IPS DF 19.7 (cell line): ENCODE results near the gene CACNG3.
A peak's percentile ranks its signal among the peaks of the same experiment; 100 is the strongest.
"Not testable (repeated sequence)": the region's sequence is repeated elsewhere in the genome, so short reads cannot be mapped to it uniquely, and the experiment has no call there.

Experiments
- DNase-seq: peaks from one replicate; pipeline ENCODE4 v3.0.0-alpha.2; 2013; ENCODE audit warnings: low read depth, low spot score

Gene CACNG3

DNA sequence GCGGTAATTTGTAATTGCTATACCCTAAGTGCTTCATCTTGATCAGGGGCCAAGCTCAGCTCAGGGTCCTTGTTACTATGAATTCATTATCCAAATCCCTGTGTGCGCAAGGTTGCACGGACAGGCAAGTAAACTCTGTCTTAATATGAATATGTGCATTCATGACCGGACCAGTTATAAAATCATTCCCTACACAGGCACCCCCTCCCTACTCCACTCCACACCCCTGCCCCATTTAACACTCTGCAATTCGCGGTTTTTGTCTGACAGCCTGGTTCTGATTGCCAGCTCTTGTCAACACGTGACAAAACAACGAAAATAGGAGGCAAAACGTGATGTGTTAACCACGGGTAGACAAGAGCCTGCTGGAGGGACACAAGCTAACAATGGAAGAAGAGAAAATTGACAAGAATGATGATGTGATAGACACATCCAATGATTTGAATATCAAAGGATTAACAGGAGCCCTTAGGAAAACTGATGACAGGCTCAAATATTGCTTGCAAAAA lies 76.5 kb downstream of the CACNG3 start:
- DNase-seq: no peak

DNA sequence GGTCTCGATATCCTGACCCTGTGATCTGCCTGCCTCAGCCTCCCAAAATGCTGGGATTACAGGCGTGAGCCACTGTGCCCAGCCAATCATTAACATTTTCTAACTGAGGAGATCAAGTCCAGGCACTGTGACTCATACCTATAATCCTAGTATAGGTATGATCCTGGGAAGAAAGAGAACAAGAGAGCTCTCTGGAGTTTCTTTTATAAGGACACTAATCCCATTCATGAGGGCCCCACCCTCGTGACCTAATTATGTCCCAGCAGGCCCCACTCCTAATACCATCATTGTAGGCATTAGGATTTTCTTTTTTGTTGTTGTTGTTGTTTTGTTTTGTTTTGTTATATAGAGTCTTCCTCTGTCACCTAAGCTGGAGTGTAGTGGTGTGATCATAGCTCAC lies 80.4 kb downstream of the CACNG3 start:
- no peak for DNase-seq

DNA sequence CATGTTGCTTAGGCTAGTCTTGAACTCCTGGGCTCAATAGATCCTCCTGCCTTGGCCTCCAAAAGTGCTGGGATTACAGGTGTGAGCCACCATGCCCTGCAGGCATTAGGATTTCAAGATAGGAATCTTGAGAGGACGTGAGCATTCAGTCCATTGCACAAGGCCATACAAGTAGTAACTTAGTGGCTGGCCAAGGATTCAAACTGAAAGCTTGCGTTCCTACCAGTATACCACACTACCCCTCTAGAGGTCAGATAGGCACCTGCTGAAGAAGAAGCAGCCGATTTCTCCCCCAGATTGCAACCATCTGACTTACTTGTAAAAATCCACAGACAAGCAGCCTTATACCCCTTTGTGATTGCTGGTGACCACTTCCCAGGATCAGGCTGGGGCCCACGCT lies 80.9 kb downstream of the CACNG3 start:
- DNase-seq: no peak

DNA sequence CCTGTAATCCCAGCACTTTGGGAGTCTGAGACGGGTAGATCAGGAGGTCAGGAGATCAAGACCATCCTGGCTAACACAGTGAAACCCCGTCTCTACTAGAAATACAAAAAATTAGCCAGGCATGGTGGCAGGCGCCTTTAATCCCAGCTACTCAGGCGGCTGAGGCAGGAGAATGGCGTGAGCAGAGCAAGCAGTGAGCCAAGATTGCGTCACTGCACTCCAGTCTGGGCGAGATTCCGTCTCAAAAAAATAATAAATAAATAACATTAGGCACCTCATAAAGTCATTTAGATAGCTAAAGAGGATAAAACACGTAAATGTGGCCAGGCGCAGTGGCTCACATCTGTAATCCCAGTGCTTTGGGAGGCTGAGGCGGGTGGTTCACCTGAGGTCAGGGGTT lies 87.7 kb downstream of the CACNG3 start:
- DNase-seq: not testable (repeated sequence)

DNA sequence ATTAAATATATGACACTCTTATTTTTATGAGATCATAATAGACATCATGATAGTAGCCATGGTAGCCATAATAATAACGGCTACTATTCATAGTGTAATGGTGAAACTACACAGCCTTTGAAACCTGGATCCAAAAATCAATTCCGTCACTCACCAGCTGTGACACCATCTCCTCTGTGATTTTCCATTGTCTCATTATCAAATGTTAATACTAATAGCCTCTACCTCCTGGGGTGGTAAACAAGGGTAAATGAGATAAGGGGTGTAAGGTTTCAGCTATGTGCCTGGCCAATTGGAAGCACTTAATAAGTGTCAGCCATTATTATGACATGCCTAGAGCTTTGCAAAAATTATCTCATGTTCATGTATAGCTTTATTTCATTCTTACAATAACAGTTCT lies 88.6 kb downstream of the CACNG3 start:
- DNase-seq: no peak

DNA sequence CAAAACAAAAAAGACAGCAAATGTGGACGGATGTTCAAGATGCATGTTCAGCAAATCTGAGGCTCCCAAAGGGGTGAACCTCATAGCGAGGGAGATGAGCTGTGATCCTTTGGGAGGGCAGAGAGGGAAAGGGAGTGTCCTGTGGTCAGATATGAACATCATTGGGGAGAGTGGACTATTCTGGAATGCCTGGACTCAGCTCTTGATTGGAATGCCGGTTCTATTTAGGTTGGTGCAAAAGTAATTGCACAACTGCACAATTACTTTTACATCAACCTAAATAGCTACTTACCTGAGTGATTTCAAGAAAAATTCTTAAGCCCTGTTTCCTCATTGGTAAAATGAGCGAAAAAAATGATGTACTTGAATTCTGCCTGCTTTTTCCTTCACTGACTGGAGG lies 89.6 kb downstream of the CACNG3 start:
- DNase-seq: no peak

DNA sequence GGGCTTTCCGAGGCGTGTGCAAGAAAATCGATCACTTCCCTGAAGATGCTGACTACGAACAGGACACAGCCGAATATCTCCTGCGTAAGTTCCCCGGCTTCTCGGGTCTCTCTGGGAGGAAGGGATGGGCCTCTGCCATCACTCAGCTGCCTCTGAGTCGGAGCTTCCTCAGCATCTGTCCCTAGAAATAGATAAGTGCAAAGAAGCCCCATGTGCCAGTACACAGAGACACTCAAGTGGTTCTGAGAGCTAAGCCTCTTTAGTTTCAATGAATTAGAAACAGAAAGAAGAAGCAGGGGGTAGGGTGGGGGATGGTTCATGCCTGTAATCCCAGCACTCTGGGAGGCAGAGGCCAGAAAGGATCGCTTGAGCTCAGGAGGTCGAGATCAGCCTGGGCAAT lies 90.6 kb downstream of the CACNG3 start:
- peak; percentile 23 for DNase-seq

DNA sequence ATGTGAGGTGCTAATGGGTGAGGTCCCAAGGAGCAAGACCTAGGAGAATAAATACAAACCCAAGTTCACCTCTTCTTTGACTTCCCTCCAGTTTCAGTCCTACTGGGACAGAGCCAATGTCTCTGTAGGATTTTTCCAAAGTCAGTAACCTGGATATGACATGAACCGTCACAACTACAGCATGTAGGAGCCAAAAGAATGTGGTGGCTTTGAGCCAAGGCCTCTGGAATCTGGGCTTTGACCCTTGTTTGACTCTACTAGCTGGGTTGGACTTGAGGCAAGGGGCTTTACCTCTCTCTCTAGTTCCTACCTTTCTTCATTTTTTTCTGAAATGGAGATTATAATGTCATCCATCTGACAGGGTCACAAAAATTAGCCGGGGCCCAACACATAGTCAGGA lies 91.4 kb downstream of the CACNG3 start:
- DNase-seq: no peak

DNA sequence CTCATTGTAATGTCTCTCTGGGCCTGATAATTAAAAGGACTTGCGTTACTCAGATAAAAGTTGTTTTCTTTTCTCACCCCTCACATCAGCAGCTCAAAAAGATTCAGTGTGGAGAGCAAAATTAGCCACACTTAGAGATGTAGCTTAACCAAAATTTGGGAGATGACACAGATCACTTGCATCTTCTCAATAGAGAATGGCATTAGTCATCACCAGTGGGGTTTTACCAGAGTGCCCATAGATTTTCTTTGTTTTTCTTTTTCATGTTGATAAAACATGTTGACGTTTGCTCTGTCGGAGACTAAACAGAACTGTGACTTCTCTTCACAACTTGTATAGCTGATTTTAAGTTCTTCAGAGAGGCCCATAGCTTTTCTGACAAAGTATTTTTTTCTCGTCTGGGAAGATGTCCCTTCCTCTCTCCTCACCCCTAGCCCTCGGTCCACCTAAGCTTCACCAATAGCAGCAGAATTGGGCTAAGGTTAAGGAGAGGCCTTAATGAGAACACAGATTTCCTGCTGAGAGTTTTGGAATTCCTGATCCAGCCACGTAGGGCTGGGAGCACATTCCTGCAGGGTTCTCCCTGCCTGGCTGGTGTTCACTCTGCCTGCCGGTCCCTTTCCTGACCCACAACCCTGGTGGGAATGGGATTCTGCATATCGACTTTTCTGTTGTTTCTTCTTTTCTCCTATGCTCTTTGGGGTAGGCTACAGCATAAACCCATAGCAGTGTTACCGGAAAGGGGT lies 92.6 kb downstream of the CACNG3 start:
- peak; percentile 47 for DNase-seq

DNA sequence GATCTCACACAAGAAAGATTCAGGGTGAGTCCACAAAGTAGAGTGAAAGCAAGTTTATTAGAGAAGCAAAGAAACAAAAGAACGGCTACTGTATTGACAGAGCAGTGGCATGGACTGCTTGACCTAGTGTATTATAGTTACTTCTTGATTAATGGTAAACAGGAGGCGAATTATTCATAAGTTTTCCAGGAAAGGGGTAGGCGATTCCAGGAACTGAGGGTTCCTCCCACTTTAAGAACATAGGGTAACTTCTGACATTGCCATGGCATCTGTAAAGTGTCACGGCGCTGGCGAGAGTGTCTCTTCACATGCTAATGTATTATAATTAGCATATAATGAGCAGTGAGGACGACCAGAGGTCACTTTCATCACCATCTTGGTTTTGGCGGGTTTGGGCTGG lies 93.2 kb downstream of the CACNG3 start:
- DNase-seq: no peak

DNA sequence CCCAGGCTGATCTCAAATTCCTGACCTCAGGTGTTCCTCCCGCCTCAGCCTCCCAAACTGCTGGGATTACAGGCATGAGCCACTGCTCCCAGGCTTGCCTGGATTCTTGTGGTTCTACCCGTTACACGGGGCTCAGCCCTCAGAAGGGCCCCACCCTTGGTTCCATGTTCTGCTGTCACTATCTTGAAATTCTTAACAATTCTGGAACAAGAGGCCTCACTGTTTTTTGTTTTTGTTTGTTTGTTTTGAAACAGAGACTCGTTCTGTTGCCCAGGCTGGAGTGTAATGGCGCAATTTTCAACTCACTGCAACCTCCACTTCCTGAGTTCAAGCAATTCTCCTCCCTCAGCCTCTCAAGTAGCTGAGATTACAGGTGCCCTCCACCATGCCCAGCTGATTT lies 96.6 kb downstream of the CACNG3 start:
- no peak for DNase-seq

DNA sequence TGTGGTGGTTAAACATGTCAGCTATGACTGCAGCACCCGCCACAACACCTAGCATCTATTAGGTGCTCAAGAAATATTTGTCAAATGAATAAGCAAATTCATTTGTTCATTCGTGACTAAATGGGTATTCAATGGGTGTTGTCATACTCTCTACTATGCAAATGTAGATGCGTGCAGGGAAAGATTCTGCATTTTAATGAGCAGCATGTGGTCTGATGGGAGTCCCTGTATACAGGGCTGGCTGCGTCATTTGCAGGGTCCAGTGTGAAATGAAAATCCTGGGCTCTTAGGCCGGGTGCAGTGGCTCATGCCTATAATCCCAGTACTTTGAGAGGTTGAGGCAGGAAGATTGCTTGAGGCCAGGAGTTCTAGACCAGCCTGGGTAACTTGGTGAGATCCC lies 97.5 kb downstream of the CACNG3 start:
- DNase-seq: no peak

DNA sequence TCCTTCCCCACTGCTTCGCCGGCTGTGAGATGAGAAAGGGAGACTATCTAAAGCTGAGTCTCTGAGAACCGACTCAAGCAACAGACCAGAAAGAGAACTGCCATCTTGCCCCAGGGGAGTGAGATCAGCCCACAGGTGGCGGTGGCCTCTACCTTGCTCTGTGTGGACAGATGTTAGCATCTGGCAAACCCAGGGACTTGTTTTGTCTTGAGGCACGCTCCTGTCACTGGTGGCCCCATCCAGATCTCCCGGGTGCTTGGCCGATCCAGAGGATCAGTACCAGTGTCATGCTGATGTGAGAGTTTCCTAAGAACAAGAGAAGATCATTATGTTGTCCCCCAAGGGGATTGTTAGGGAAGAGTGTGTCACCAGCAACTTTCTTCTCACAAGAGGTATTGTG lies 101.4 kb downstream of the CACNG3 start:
- no peak for DNase-seq

DNA sequence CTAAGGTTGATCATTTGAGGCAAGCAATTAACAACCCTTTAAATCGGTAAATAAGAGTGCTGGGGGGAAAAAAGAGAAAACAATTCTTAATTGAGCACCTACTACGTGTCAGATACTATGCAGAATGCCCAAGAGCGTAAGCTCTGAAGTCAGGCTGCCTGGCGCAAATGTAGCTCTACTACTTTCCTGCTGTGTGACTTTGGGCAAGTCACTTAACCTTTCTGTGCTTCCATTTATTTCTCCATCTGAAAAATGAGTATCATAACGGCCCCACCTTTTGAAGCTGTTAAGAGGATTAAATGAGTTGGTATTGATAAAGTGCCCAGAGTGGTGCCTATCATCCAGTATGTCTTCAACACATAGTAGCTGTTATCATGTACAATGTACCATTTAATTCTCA lies 102.0 kb downstream of the CACNG3 start:
- DNase-seq: no peak

DNA sequence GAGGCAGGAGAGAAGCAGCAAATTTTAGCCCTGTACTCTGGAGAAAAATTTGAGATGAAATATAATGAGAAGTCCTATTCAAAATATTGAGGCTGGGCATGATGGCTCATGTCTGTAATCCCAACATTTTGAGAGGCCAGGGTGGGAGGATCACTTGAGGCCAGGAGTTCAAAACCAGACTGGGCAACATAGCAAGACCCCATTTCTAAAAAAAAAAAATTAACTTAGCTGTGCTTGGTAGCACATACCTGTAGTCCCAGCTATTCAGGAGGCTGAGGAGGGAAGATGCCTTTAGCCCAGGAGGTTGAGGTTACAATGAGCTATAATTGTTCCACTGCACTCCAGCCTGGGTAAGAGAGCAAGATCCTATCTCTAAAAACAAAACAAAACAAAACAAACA lies 103.4 kb downstream of the CACNG3 start:
- no peak for DNase-seq

DNA sequence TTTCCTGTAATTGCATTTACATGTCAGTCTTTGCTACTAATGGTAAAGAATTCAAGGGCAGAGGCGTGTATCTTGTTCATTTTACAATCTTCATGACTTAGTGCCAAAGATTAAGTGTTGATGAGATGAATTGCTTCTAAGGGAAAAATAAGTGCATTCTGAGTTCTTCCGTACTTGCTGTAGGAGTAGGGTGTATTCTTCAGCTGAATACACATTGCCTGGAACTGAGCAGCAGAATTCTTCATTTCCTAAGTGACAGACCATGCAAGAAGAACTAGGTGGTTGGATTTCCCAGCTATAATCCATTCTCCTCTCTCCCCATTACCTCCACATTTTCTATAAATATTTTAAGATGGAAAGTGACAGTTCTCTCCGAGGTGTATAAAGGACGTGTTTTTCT lies 104.8 kb downstream of the CACNG3 start:
- DNase-seq: no peak

DNA sequence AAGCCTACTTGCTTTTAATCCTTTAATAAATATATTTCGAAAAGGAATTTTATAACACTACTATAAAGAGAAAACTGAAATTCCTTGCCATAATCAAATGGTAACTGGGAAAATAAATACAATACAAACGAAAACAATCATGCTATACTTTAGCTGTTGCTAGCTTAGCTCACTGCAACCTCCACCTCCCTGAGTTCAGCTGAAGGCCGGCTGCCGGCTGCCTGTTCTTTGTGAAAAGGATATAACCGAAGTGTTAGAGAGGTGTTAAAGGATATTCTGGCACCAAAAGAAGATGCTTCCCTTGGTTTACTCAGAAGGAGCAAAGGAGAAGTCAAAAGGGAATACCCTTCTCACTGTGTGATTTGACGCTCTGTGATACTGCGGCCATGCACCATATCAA lies 108.5 kb downstream of the CACNG3 start:
- DNase-seq: no peak

DNA sequence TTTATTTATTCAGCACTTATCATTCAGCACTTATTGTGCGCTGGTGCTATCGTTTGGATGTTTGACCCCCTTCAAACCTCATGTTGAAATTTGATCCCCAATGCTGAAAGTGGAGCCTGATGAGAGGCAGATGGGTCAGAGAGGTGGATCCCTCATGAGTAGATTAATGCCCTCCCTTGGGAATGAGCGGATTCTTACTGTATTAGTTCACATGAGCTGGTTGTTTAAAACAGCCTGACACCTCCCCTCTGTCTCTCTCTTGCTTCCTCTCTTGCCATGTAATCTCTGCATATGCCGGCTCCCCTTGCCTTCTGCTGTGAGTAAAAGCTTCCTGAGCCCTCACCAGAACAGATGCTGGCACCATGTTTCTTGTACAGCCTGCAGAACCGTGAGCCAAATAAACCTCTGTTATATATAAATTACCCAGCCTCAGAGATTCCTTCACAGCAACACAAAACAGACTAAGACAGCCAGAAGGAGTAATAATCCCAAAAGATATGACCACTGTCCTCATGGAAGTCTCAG lies 111.1 kb downstream of the CACNG3 start:
- DNase-seq: no peak

DNA sequence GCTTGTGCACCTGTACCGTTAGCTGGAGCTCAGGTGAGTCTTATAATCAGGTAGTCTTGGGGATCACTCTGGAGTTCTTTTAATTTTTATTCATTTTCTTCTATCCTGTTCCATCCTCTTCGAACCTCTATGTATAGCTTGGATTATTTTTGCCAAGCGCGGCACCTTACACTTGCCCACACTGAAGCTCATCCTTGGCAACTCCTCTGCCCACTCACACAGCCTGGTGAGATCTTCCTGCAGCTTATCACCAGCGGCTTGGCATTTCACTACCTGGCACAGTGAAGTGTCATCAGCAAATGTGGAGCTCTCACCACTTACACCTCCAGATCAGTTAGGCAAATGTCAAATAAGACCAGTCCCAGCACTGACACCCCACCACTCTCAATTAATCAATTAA lies 116.7 kb downstream of the CACNG3 start:
- DNase-seq: no peak

DNA sequence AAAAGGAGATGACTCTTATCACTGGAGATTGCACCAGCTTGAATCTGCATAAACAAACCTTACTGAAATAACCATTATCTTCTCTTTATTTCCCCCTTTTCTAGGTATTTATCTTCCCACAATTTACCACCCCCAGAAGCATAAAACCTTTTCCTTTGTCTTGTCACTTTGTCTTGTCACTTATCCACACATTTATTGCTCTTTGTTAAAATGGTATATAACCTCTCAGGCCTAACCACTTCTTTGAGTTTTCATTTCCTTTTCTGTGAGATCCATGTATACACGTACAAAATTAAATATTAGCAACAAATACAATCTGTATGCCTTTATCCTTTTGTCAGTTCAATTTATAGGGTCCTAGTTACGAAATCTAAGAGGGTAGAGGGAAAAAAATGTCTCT lies 122.9 kb downstream of the CACNG3 start:
- DNase-seq: no peak

DNA sequence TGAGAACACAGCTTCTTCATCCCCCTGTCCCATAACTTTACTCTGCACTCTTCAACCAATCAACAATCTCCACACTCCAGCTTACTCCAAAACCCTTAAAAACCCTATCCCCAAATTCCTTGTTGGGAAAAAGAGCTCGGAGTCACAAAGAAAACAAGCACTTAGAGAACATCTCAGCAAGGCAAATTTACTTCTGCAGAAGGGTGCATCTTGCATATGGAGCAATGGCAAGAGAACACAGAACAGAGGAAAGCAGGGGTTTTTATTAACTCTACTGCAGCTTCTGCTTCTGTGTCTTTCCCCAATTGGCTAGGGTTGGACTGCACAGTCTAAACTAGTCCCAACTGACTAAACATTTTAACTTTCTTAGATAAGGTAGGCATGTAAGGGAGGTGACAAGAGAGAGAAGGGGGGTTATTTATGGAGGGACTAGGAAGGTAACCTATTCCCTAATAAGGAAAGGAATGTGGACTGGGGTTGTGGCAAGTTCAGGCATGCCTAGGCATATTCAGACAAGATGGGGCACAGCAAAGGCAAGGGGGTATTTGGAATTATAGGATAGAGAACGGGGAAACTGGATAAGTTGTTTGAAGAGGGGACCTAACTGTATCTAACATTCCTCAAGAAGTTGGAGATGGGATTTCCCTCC lies 125.5 kb downstream of the CACNG3 start:
- no peak for DNase-seq

DNA sequence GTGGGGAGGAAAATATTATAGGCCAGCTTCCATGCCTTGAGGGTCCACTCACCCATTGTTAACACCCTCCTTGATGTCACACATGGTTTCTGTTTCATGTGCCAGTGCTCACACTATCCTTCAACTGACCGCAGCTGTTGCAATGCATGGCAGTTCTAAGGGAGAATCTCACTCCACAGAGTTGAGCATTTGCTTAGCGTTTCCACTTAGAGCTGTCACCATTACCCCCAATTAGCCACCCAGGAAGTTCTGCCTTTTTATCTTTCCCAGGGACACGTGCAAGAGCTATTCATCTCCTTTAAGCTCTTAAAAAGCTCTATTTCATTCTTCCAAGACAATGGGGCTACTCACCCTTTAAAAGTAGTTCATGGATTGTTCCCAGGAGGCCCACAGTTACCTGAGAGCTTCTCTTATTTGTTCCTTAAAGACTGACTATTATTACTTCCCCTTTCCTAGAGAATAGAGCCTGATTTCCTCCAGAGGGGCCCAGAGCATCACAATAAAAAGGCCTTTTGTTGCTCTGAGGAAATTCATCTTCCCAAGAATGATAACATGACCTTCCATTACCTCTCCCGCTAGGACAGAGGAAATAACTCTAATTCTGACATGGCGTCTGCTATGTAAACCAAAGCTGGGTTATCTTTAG lies 126.8 kb downstream of the CACNG3 start:
- peak; percentile 47 for DNase-seq

DNA sequence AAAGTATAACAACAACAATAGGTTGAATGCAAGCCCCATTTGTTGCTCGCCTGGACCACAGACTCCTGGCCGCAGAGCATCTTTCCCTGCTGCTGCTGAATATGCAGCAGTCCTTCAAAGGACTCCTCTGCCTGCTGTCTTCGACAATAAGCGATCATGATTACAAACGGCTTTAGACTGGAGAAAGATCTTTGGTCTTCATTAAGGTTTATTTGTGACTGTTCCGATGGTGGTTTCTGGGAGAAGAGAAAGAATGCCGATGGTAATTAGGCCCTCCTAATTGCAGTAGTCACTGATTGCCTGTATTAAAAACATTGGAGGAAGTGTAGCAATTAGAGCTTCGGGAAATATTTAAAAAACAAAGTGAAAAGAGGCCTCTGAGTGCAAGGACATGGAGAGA lies 138.2 kb downstream of the CACNG3 start:
- no peak for DNase-seq
